Measurements from ENCODE around the gene MAGED2.
A peak's percentile ranks its signal among the peaks of the same experiment; 100 is the strongest.
"Not testable (repeated sequence)": the region's sequence is repeated elsewhere in the genome, so short reads cannot be mapped to it uniquely, and the experiment has no call there.

MAGED2 gene

GRCh38 chrX:54807524-54808108 lies at the start of gene MAGED2:
TSS of gene MAGED2 (plus strand) at chrX:54807745. CDS start at chrX:54809332, 1,587 bp downstream.
- DNase-seq (ENCODE audit: low read depth in 2 of 2, low spot score in 1 of 2) = peak in 1 of 2 donors; percentile 26

DNA sequence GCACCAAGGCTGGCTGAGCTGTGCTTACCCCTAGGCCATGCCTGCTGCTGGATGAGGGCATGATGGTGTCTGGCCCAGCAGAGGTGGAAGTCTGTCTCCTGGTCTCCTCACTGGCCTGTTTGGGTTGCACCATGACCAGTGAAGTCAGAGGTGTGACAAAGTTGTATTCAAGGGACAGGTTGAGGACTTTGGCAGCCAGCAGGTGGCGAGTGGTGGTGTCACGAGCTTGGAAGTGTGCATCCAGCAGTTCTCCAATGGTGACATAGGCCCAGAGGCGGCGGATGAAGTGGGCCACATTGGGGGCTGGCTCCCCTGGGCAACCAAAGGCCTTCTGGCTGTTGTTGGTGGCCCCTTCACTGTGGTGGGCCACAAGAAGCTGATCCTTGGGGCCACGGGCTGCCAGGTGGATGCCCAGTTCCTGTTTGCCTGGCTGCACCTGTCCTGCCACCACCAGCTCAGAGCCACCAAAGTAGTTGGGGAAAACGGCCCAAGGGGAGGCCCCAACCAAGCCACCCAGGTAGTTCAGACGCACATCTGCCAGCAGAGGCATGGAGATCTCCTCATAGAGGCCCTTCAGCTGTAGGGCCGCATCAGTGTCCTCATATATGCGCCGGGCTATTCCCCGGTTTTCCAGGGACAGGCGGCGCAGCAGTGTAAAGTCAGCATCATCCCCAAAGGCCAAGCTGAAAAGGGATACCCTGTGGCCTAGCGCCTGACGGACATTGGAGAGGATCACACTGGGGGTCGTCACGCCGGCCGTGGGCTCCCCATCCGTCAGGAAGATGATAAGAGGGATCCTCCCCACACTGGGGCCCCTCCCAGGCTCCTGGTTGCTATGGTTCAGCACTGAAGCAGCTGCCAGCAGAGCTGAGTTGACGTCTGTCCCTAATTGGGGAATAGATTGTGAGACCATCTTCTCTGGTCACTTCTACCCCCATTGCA lies 49.2 kb upstream of the MAGED2 start:
- DNase-seq (ENCODE audit: low read depth in 2 of 2, low spot score in 1 of 2) = no peak

- DNase-seq (ENCODE audit: low read depth in 2 of 2, low spot score in 1 of 2) = not testable (repeated sequence)
These were observed 33.0 kb upstream of the MAGED2 start for GRCh38 chrX:54774391-54775094.

- no peak for DNase-seq (ENCODE audit: low read depth in 2 of 2, low spot score in 1 of 2)
These were observed 31.5 kb upstream of the MAGED2 start for GRCh38 chrX:54776061-54776460.

DNA sequence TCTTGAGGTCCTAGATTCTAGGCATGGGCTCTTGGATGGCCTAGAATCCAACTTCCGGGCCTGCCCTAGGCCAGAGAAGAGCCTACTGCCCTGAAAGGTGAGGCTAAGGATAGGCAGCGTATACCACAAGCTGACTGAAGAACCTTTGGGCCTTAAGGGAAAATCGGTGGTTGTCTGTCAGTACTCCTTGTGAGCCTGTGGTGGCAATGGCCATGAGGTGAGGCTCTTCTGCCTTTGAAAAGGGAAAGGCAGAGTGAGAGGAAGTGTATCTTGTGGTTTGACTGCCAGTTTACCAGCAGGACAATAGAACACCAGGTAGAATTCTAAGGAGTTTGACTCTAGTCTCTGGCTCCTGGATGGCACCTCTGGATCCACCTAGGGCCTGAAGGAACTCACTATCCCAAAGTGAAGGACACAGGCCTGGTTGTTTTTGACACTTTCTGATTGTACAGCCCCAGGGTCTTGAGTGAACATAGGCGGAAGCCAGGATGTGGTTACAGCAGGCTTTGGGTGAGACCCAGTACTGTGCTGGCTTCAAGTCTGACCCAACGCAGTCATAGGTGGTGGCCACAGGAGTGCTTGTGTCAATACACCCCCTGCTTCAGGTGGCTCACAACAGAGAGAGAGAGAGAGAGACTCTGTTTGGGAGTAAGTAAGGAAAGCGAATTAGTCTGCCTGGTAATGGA lies 30.4 kb upstream of the MAGED2 start:
- no peak for DNase-seq (ENCODE audit: low read depth in 2 of 2, low spot score in 1 of 2)

DNA sequence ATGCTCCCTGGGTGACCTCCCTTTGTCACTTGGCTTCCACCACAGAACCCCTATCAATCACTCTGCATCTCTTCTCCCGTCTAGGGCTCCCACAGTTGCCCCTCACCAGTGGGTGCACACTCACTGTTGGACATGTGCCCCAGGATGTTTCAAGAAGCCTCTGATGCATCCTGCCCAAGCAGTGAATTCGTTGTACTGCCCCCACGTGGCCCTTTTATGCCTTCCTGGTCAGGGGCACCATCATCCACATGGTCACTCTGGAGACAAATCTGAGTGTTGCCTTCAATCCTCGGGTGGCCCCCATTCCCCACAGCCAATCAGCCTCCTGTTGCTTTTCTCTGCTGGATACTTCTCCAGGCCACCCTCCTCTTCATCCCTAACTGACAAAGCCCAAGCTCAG lies 21.6 kb upstream of the MAGED2 start:
- DNase-seq (ENCODE audit: low read depth in 2 of 2, low spot score in 1 of 2) = no peak

DNA sequence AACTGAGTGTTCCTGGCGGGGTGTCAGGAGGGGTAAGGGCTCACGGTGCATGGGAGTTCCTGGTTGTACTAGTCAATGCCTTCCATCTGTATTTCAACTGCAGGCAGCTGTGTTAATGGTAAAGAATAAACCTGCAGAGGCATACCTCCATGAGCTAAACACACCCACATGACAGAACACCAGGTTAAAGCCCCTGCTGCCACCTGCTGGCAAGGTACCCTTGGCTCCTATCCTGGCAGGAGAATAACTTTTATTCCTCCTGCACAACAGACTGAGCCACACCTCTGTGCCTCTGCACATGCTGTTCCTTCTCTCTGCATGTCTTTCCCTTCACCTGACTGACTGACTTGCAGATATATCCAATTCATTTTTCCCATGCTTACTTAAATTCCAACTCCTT lies 20.6 kb upstream of the MAGED2 start:
- no peak for DNase-seq (ENCODE audit: low read depth in 2 of 2, low spot score in 1 of 2)

GRCh38 chrX:54788446-54788845 lies 19.1 kb upstream of the MAGED2 start:
- no peak for DNase-seq (ENCODE audit: low read depth in 2 of 2, low spot score in 1 of 2)

DNA sequence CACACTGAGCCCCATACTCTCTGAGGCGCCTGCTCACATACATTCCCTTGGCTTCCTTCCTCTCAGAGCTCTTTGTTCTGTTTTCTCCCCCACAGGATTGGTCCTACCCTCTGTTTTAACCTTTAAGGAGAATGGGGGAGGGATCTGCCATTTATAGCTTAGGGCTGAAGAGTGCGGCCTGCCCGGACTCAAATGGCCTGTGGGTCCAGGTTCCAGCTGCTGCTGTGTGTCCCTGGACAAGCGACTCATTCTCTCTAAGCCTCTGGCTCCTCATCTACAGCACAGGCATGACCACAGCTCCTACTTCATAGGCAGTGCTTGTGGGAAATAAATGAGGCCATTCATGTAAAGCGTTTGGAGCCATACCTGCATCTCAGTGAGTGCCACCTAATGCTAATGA lies 18.1 kb upstream of the MAGED2 start:
- DNase-seq (ENCODE audit: low read depth in 2 of 2, low spot score in 1 of 2) = not testable (repeated sequence)

DNA sequence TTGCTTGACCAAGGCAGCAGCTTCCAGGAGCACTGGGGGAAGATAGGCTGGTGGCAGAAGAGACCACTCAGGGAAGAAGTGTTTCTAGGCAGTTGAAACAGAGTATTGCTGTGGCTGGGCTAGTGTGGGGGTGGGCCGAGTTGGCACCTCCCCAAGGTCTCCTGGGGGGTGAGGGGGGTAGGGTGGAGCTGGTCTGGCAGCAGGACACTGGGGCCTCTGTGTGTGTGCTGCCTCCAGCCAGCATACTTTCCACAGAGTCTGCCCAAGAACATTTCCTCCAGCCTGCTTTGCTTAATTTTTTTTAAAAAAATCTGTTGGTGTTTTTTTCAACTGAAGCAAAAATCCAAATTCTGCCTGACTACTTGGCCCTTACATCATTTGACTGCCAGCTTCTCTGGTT lies 13.5 kb upstream of the MAGED2 start:
- no peak for DNase-seq (ENCODE audit: low read depth in 2 of 2, low spot score in 1 of 2)

GRCh38 chrX:54794795-54795194 lies 12.8 kb upstream of the MAGED2 start:
- no peak for DNase-seq (ENCODE audit: low read depth in 2 of 2, low spot score in 1 of 2)

GRCh38 chrX:54798137-54798536 lies 9.4 kb upstream of the MAGED2 start, which contains the start of gene ITIH6:
TSS of gene ITIH6 (minus strand) at chrX:54798255. CDS start at chrX:54798210, 45 bp downstream.
- no peak for DNase-seq (ENCODE audit: low read depth in 2 of 2, low spot score in 1 of 2)

GRCh38 chrX:54799046-54799445 lies 8.5 kb upstream of the MAGED2 start:
- DNase-seq (ENCODE audit: low read depth in 2 of 2, low spot score in 1 of 2) = no peak

DNA sequence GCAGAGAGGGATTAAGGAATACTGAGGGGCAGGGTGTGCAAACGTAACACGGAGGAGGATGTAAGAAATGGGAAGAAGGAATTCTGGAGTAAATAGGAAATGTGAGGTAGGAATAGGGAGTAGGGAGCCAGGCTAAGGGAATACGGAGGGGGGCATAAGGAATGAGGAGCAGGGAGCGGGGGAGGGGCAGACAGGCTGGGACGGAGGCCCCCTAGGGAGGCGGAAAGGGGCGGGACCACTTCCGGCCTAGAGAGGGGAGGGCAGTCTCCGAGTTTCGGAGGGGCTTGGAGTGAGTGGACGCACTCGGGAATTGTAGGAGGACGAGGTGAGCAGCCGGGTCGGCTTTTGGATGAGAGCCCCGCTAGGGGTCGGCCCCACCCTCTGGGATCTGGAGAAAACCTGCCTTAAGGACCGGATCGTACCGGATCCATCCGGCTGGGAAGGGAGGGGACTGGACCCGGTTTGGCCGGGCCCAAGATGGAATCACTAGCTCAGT lies 612 bp downstream of the MAGED2 start:
- DNase-seq (ENCODE audit: low read depth in 2 of 2, low spot score in 1 of 2) = peak in 1 of 2 donors; percentile 24

DNA sequence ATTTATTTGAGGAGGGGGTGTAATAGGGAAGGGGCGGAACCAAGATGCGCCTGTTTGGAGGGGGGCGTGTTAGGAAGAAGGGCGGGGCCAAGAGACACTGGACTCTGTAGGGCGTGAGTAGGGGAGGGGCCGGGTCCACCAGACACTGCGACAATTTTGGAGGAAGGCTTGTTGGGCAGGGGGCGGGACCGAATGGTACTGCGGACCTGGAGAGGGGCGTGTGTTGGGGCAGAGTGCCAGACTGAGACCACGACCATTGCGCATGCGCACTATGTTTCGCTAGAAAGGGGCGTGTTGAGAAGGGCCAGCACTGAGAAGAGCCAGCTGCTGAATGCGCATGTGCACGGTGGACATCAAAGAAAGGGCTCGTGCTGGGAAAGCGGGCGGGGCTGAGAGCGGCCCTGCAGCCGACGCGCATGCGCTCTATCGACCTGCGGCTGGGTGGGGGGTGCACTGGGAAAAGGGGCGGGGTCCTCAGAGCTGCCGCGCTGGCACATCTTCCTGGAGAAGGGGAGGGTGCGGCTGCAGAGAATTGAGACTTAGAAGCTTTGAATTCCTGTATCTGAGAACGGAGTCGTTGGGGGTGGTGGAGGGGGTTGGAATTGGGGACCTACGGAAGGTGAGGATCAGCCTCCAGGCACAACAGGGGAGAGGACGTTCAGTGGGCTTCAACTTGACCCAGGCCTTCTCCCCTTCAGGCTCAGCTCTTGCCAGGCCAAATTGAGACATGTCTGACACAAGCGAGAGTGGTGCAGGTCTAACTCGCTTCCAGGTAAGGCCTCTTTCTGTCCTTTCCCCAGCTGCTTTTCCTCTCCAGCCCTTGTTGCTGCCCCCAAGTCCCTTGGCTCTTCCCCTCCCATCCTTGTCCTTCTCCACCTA lies 1.3 kb downstream of the MAGED2 start:
- DNase-seq (ENCODE audit: low read depth in 2 of 2, low spot score in 1 of 2) = peak; percentile 56 to 80

GRCh38 chrX:54810532-54810931 lies 3.0 kb downstream of the MAGED2 start:
- no peak for DNase-seq (ENCODE audit: low read depth in 2 of 2, low spot score in 1 of 2)

- DNase-seq (ENCODE audit: low read depth in 2 of 2, low spot score in 1 of 2) = no peak
These were observed 3.8 kb downstream of the MAGED2 start for GRCh38 chrX:54811301-54811885.

- DNase-seq (ENCODE audit: low read depth in 2 of 2, low spot score in 1 of 2) = no peak
These were observed 4.8 kb downstream of the MAGED2 start for GRCh38 chrX:54812306-54812705.

DNA sequence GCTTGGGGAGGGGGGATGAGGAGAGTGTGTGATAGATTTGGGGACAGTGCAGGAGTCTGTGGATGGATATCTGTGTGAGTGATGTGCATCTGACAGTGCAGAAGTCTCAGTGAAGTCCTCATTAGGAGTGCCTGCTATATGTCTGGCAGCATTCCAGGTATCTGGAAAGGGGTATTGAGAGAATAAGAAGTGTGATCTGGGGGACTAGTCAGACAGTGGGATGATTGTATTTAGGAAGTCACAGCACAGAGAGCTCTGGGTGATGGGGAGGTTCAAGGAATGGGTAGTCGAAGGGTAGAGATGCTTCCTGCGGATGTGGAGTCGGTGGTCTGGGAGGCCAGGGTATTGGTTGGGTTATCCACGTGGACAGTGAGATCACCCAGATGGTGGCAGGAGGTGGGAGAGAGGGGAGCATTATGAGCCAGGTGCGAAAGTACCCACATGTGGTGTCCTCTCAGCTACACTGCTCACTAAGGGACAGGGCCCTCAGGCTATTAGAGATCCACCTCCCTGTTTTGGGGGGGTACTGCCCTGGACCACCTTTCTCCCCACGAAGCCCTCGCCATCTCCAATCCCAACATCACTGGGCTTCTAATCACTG lies 9.8 kb downstream of the MAGED2 start:
- no peak for DNase-seq (ENCODE audit: low read depth in 2 of 2, low spot score in 1 of 2)

All from stimulated activated CD8-positive, alpha-beta memory T cell treated with anti-CD3 and anti-CD28 coated beads, Interleukin-4, amount 100 ng/mL, for 1 hour (primary cell).